GM19395 (cell line): ENCODE results near the gene GATA5.

Experiments used
- ATAC-seq: cut with Tn5 transposase; IDR thresholded peaks from one replicate; pipeline ENCODE4 v1.9.1; 2021; ENCODE audit warnings: mild to moderate bottlenecking, moderate library complexity; ENCODE audit not compliant: unreplicated experiment

GATA5 gene, protein sequence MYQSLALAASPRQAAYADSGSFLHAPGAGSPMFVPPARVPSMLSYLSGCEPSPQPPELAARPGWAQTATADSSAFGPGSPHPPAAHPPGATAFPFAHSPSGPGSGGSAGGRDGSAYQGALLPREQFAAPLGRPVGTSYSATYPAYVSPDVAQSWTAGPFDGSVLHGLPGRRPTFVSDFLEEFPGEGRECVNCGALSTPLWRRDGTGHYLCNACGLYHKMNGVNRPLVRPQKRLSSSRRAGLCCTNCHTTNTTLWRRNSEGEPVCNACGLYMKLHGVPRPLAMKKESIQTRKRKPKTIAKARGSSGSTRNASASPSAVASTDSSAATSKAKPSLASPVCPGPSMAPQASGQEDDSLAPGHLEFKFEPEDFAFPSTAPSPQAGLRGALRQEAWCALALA

DNA sequence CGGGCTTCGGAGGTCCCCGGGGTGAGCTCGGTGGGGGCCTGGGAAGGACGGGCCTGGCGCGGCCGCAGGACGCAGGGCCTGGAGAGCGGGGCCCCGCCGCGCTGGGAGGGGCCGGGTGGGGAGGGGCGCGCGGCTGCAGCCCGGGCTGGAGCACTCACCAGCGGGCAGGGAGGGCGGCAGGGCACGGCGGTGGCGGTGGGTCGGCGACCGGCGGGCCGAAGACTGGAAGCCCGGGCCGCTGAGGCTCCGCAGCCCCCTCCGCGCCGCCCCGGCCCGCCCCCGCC, at the start of gene GATA5:
Gene GATA5, minus strand, starts transcription at position 224 of the 284 bp plus-strand sequence. CDS start 474 bp downstream, outside the sequence.
- ATAC-seq = no peak

DNA sequence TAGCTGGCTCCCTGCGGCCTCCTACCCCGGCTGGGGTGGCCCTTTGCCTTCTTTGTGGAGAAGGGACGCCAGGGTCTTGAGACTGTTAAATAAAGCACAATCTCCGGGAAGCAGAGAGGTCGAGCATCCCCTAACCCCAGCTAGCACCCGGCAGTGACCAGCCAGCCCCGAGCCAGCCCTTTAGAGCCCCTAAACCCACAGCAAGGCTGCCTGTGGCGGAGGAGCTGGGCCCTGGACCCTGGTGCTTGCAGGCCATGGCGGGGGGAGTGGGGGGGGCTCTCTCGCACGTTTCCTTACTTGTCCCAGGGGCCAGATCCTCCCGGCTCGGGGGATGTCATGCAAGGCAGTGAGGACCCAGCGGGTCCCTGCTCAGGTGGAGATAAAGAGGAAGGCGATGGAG, 49.2 kb upstream of the GATA5 start:
- no peak for ATAC-seq

GRCh38 chr20:62524505-62524911, 48.7 kb upstream of the GATA5 start:
- ATAC-seq = no peak

DNA sequence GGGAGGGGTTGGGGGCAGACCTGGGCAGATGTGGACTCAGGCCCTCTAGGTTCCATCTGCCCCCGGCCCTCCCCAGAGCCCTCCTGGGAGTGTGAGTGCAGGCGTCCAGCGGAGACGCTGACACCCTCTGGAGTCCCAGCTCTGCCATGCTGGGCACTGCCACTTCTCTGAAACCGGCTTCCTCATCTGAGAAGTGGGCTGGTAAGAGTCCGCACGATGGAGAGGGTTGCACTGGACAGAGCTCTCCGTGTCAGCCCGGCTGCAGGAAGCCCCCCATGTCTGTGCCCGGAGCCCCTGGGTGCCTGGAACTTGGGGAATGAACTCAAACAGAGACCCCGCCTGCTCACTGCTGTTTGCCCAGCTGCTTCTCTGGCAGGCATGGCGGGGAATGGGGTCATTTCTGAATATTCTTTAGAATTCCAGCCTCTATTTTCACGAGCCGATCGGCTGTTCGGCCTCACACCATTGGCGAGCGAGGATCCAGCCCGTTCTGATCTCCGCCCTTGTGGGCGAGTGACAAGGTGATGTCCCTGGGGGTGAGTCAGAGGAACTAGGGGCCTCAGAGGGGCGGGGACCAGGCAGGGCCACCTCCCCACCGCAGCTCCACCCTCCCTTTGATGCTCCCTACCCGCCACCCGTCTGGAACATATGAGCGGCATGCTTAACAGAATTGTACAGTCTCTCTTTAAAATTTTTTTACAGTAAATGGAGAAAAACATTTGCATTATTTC, 47.8 kb upstream of the GATA5 start:
- no peak for ATAC-seq

GRCh38 chr20:62522748-62523396, 47.1 kb upstream of the GATA5 start:
- ATAC-seq = no peak

DNA sequence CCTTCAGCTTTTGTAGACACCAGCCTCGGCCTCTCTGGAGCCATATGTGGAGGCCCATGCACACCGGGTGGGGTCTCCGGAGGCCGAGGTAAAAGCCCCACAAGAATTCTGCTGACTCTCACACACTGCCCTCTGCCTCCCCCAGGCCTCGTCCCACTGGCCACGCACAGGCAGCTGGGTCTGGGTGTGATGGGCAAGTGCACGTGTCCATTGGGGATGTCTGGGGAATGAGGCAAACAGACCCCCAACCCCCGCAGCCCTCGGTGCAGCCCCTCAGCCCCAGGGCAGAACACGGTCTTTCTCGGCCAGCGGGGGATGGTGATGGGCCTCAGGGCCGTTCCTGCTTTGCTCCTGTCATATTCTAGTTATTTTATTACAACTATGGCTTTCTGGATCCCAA, 44.0 kb upstream of the GATA5 start:
- ATAC-seq = no peak

DNA sequence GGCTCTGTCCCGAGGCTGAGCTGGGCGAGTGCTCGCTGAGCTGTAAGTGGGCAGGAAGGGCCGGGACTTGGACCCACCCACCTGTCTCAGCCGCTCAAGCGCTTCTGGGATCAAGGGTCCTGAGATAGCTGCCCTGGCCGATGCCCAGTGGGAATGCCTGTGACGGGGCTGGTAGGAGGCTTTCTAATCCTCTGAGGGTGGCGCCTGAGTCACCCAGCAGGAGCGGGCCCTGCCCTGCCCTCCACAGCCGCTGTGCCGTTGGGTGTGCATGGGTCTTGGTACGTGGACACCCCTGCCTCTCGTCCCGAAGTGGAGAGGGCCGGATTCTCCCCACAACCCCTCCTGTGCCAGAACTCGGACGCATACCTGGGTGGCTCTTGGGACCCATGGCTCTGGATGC, 43.1 kb upstream of the GATA5 start:
- ATAC-seq = no peak

DNA sequence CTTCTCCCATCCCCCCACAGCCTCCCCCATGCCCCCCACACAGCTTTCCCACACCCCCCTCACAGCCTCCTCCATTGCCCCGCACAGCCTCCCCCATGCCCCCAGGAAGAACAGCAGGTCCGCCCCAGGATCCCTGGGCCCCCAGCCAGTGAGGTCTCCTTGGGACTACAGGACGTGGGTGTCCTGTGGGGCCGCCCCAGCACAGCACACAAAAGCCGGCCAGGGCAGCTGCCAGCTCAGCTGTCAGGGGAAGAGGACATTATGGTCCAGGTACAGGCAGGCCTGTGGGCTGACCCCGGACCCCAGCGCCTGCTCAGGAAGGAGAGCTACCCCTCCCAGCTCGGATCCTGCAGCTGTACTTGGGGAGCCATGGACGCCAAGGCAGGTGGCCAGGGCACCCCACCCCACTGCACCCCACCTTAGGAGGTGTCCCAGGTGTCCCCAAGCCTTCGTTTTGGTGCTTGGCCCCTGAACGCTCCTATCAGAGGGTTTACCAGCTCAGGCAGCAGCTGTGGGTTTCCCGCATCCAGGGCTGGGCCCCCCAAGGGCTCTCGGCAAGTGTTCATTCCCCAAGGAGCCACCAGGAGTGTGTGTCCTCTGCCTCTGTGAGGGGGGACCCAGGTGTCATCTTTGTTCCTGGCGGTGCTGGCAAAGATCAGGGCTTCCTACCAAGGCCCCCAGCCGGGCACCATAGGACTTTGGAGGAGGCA, 42.3 kb upstream of the GATA5 start:
- no peak for ATAC-seq

- no peak for ATAC-seq
Observed at GRCh38 chr20:62517168-62517567, 41.4 kb upstream of the GATA5 start.

DNA sequence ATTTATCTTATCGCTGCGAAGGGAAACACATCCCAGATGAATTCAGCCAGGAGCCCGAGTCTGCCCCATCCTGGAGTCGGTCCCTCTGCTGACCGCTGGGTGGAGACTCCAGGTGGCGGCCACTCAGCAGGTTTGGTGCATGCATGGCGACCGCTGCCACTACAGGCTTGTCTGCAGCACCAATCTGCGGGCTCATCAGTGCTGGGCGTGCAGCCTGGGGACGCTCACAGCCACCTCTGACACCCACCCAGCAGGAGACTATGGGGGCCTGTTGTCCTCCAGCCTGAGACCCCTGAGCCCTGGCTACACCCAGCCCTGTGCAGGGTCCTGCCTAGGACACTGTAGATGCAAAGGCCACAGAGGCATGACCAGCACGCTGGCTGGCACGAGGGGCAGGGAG, 40.5 kb upstream of the GATA5 start:
- ATAC-seq = no peak

DNA sequence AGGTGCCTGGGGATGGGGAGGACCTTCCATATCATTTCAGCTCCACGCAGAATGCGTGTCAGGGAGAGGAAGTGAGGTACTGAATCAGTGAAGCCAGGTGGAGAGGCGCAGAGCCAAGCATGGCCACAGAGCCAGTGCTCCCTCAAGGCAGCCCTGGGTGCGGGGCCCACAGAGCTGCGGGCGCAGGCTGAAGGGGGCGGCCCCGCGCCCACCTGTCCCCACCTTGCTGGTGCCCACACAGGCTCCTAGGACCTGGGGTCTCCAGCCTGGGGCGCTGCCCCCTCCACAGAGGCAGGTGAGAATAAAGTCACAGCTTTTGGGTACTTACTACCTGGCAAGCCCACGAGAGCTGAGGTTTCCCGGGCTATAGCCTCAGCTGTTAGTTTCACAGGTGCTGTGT, 40.0 kb upstream of the GATA5 start:
- ATAC-seq = no peak

GRCh38 chr20:62515280-62515679, 39.5 kb upstream of the GATA5 start:
- ATAC-seq = no peak

DNA sequence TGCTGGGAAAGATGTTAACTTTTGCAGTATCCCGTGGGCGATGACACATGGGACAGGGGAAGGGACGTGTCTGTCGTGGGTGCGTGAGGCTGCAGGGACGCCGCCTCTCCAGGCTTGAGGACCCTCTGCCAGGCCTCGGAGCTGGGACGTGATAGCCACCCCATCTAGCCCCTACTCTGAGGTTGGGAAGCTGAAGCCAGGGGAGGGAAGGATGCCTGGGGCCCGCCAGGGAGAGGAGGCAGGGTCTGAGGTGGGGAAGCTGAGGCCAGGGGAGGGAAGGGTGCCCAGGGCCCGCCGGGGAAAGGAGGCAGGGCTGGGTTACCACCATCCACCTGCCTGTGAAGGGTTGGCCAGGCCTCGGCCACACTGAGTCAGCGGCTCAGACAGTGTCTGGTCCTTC, 38.2 kb upstream of the GATA5 start:
- ATAC-seq = no peak

GRCh38 chr20:62511915-62512610, 36.3 kb upstream of the GATA5 start:
- no peak for ATAC-seq

GRCh38 chr20:62511300-62511914, 35.6 kb upstream of the GATA5 start:
- ATAC-seq = no peak

- ATAC-seq = no peak
Observed at GRCh38 chr20:62508641-62509051, 32.9 kb upstream of the GATA5 start.

DNA sequence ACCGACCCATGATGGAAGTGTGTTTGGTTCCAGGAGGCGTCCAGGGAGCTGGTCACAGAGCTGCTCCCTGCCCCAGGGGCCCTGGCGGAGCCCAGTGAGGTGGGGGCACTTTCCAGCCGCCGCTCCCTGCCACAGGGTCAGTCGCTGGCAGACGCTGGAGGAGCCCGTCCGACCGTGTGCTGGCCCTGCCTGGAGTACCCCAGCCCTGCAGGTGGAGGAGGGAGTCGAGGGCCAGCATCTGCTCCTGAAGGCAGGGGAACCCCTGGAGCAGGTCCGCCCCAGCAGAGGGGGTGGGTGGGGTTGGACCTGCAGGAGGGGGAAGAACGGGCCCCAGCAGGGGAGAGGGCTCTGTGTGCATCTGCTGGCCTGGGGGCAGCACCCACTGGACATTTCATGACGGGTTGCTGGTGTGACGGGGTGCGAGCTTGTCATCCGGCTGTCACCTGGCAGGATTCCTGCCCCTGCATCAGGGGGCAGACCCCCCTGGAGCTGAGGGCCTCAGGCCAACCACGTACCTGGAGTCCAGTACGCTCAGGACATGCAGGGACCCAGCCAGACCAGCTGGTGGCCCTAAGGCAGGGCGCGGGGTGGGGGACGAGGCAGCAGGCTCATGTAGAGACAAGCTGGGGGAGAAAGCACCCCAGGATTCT, 32.3 kb upstream of the GATA5 start:
- no peak for ATAC-seq

- no peak for ATAC-seq
Observed at GRCh38 chr20:62507323-62507722, 31.5 kb upstream of the GATA5 start.

DNA sequence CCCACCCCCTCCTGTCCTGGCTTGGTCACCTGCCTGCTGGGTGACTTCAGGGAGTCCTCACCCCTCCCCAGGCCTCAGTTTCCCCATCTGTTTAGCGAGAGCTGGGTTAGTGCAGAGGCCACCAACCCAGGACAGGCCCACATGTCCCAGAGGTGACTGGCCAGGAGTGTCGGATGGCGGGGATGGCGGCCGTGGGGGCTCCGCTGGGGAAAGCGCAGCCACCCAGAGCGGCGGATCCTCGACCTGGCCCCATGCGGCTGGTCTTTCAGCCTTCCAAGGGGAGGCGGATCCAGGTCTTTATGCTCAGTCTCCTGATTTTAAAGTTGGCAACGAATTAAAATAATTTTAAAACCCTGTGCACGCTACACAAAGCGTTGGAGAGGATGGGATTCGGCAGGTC, 31.0 kb upstream of the GATA5 start:
- ATAC-seq = no peak

- no peak for ATAC-seq
Observed at GRCh38 chr20:62506087-62506486, 30.3 kb upstream of the GATA5 start.
